H4 (cell line): ENCODE measurements around the gene IGSF21. TPM values are rescaled to one million over a fixed set of nuclear protein-coding genes. Genes with fewer than 3 reads are reported as not detected.

ENCODE experiments used
- DNase-seq: peaks from one replicate; pipeline ENCODE4 v3.0.0-alpha.2; 2015; ENCODE audit warnings: low spot score
- total RNA-seq: library from RNA; depleted of rRNA; stranded (reverse); fragments of >200 nt; shearing (Covaris generic); gene quantifications from 2 replicates; pipeline ENCODE4 v1.2.3, GENCODE V29; 2014; rRNA removed

IGSF21 gene
- not detected in 2 replicates for total RNA-seq

GRCh38 chr1:18107369-18108298 is at the start of gene IGSF21:
IGSF21 (plus strand) TSS chr1:18107798; CDS start chr1:18108129, 331 bp downstream.
- no peak for DNase-seq

- no peak for DNase-seq
These were observed 49.2 kb upstream of the IGSF21 start for GRCh38 chr1:18058206-18058921.

- DNase-seq: no peak
These were observed 48.5 kb upstream of the IGSF21 start for GRCh38 chr1:18058981-18059605.

- no peak for DNase-seq
These were observed 47.2 kb upstream of the IGSF21 start for GRCh38 chr1:18060366-18060765.

GRCh38 chr1:18062185-18062584 is 45.4 kb upstream of the IGSF21 start:
- DNase-seq: no peak

- no peak for DNase-seq
These were observed 43.1 kb upstream of the IGSF21 start for GRCh38 chr1:18064534-18064933.

- no peak for DNase-seq
These were observed 41.0 kb upstream of the IGSF21 start for GRCh38 chr1:18066576-18066975.

GRCh38 chr1:18069903-18070302 is 37.7 kb upstream of the IGSF21 start:
- no peak for DNase-seq

GRCh38 chr1:18072066-18072465 is 35.5 kb upstream of the IGSF21 start:
- DNase-seq: no peak

GRCh38 chr1:18073066-18073642 is 34.4 kb upstream of the IGSF21 start:
- DNase-seq: no peak

- DNase-seq: no peak
These were observed 29.9 kb upstream of the IGSF21 start for GRCh38 chr1:18077657-18078215.

- DNase-seq: no peak
These were observed 27.5 kb upstream of the IGSF21 start for GRCh38 chr1:18079941-18080735.

- no peak for DNase-seq
These were observed 22.1 kb upstream of the IGSF21 start for GRCh38 chr1:18085387-18086074.

- no peak for DNase-seq
These were observed 19.5 kb upstream of the IGSF21 start for GRCh38 chr1:18088077-18088594.

- no peak for DNase-seq
These were observed 18.1 kb upstream of the IGSF21 start for GRCh38 chr1:18089488-18089887.

- DNase-seq: no peak
These were observed 17.0 kb upstream of the IGSF21 start for GRCh38 chr1:18090636-18091035.

- peak; percentile 25 for DNase-seq
These were observed 15.7 kb upstream of the IGSF21 start for GRCh38 chr1:18091660-18092446.

- DNase-seq: no peak
These were observed 14.4 kb upstream of the IGSF21 start for GRCh38 chr1:18093193-18093592.

- DNase-seq: no peak
These were observed 14.0 kb upstream of the IGSF21 start for GRCh38 chr1:18093646-18094045.
